Endothelial cell of umbilical vein (primary cell): ENCODE measurements around the gene CLIP3.

Experiments used
- CTCF ChIP-seq, 2 donors: IDR thresholded peaks; 1 replicate in 1 of 2; 2 replicates in 1 of 2; pipeline ENCODE4 v1.5.1; 2011; ENCODE audit warnings: low read length in 2 of 2, mild to moderate bottlenecking in 2 of 2, moderate library complexity in 2 of 2, control low read depth in 1 of 2, inconsistent platforms in 1 of 2, low read depth in 1 of 2; ENCODE audit not compliant: insufficient read depth in 1 of 2; ENCODE audit errors: extremely low read depth in 1 of 2
- EZH2 ChIP-seq: IDR thresholded peaks from 2 replicates; pipeline ENCODE4 v1.6.1; 2012; ENCODE audit warnings: borderline replicate concordance, low read depth, mild to moderate bottlenecking, moderate library complexity, low read length, inconsistent platforms; ENCODE audit not compliant: severe bottlenecking
- FOS ChIP-seq: IDR thresholded peaks from 2 replicates; pipeline ENCODE4 v1.6.1; 2011; ENCODE audit warnings: mild to moderate bottlenecking, low read length, moderate library complexity, borderline replicate concordance; ENCODE audit not compliant: insufficient read depth
- GATA2 ChIP-seq: IDR thresholded peaks from 2 replicates; pipeline ENCODE4 v1.7.0; 2011; ENCODE audit warnings: low read depth, mild to moderate bottlenecking, moderate library complexity, mixed read lengths, low read length; ENCODE audit not compliant: insufficient read length, insufficient read depth
- JUN ChIP-seq: IDR thresholded peaks from 2 replicates; pipeline ENCODE4 v1.6.1; 2011; ENCODE audit warnings: borderline replicate concordance, low read depth; ENCODE audit not compliant: insufficient read length, insufficient read depth
- MAX ChIP-seq: IDR thresholded peaks from 2 replicates; pipeline ENCODE4 v1.6.1; 2011; ENCODE audit not compliant: insufficient read depth, insufficient read length
- MYC ChIP-seq: IDR thresholded peaks from one replicate; pipeline ENCODE4 v1.6.1; 2011; ENCODE audit warnings: mild to moderate bottlenecking, low read depth, low read length
- POLR2A ChIP-seq: IDR thresholded peaks from 2 replicates; pipeline ENCODE4 v1.6.1; 2012; ENCODE audit warnings: low read depth, mild to moderate bottlenecking, control low read depth, low read length
- POLR2AphosphoS5 ChIP-seq: IDR thresholded peaks from 2 replicates; pipeline ENCODE4 v1.6.1; 2012; ENCODE audit warnings: low read depth, mild to moderate bottlenecking, control low read depth, low read length, moderate library complexity; ENCODE audit not compliant: insufficient read depth

- TF ChIP-seq FOS: no peak
- no peak for TF ChIP-seq CTCF (IDR thresholded peaks at IDR 0.05; ENCODE audit: extremely low read depth in 1 of 2, insufficient read depth in 1 of 2, low read depth in 1 of 2, low read length in 2 of 2)
- no peak for TF ChIP-seq POLR2A
- no peak for TF ChIP-seq POLR2AphosphoS5
- no peak for TF ChIP-seq EZH2
- no peak for TF ChIP-seq JUN
- TF ChIP-seq MYC: no peak
- no peak for TF ChIP-seq GATA2
- no peak for TF ChIP-seq MAX
Measured at GRCh38 chr19:36046443-36047050, 13.9 kb upstream of the CLIP3 start.
